ENCODE measurements around the gene XRCC3.

XRCC3 gene

GRCh38 chr14:103711516-103712431 is 3.5 kb downstream of the XRCC3 start:
- no peak for TF ChIP-seq CTCF (conservative IDR thresholded peaks at IDR 0.05; ENCODE audit: low read depth, low read length)
- no peak overlapping the region for H3K4me3 ChIP-seq (ENCODE audit: low read length)
- DNase-seq (ENCODE audit: low read depth), result no peak

- H3K4me3 ChIP-seq (ENCODE audit: low read length), result no peak overlapping the region
- no peak for DNase-seq (ENCODE audit: low read depth)
- no peak for TF ChIP-seq CTCF (conservative IDR thresholded peaks at IDR 0.05; ENCODE audit: low read depth, low read length)
Observed at GRCh38 chr14:103710771-103711377, 4.4 kb downstream of the XRCC3 start.

- TF ChIP-seq CTCF (conservative IDR thresholded peaks at IDR 0.05; ENCODE audit: low read depth, low read length), result no peak
- DNase-seq (ENCODE audit: low read depth), result no peak
- H3K4me3 ChIP-seq (ENCODE audit: low read length), result no peak overlapping the region
Observed at GRCh38 chr14:103709814-103710213, 5.4 kb downstream of the XRCC3 start.

- no peak for TF ChIP-seq CTCF (conservative IDR thresholded peaks at IDR 0.05; ENCODE audit: low read depth, low read length)
- H3K4me3 ChIP-seq (ENCODE audit: low read length), result no peak overlapping the region
Observed at GRCh38 chr14:103708750-103709187, 6.5 kb downstream of the XRCC3 start.

GRCh38 chr14:103707329-103708263 is 7.7 kb downstream of the XRCC3 start:
- DNase-seq (ENCODE audit: low read depth), result no peak
- H3K4me3 ChIP-seq (ENCODE audit: low read length), result no peak overlapping the region
- no peak for TF ChIP-seq CTCF (conservative IDR thresholded peaks at IDR 0.05; ENCODE audit: low read depth, low read length)

More at GRCh38 chr14:103708750-103709187, 6.5 kb downstream of the XRCC3 start:
- DNase-seq (ENCODE audit: low read depth), result no peak

GRCh38 chr14:103706551-103707328 is 8.5 kb downstream of the XRCC3 start:
- H3K4me3 ChIP-seq (ENCODE audit: low read length), result no peak overlapping the region
- DNase-seq (ENCODE audit: low read depth), result no peak
- TF ChIP-seq CTCF (conservative IDR thresholded peaks at IDR 0.05; ENCODE audit: low read depth, low read length), result no peak
